AG04450 (cell line): ENCODE results near the gene NBPF4. TPM values are rescaled to one million over a fixed set of nuclear protein-coding genes. Genes with fewer than 3 reads are reported as not detected.
A peak's percentile ranks its signal among the peaks of the same experiment; 100 is the strongest.

Experiments used
- CTCF ChIA-PET: fragments of 300-600, 350-600 bp; formaldehyde crosslinking; extraction: SDS; loops from one replicate; lab custom pipeline; 2022; ENCODE audit warnings: antibody characterized with exemption, inconsistent platforms; lab: Charles Lee
- POLR2A ChIA-PET: fragments of 350-600 bp; formaldehyde crosslinking; extraction: SDS; loops from one replicate; lab custom pipeline; 2021; ENCODE audit warnings: antibody characterized with exemption, inconsistent platforms; lab: Yijun Ruan, JAX
- DNase-seq: peaks from one replicate; pipeline ENCODE4 v3.0.0-alpha.2; 2011; ENCODE audit warnings: low read depth, low spot score
- H3K27ac ChIP-seq: one replicate; pipeline ENCODE4 v1.5.1; 2012; ENCODE audit warnings: low read depth, low read length, control low read depth
- H3K27me3 ChIP-seq: one replicate; pipeline ENCODE4 v1.6.0; 2012; ENCODE audit warnings: low read length; ENCODE audit not compliant: control insufficient read depth, insufficient read depth
- H3K4me3 ChIP-seq: 2 replicates; pipeline ENCODE4 v1.5.1; 2011; ENCODE audit warnings: mild to moderate bottlenecking, low read depth, low read length, control low read depth
- H3K9me3 ChIP-seq: 2 replicates; pipeline ENCODE4 v1.5.1; 2012; ENCODE audit warnings: low read length; ENCODE audit not compliant: control insufficient read depth, insufficient read depth
- polyA plus RNA-seq: library from polyadenylated mRNA; depleted of rRNA; stranded (reverse); fragments of >200 nt; gene quantifications from 2 replicates; pipeline ENCODE4 v1.2.3, GENCODE V29; 2011
- TF ChIP-seq, protein P1 (sequence below): IDR thresholded peaks from 2 replicates; pipeline ENCODE4 v1.5.1; 2011; ENCODE audit warnings: low read depth, low read length, control low read depth, inconsistent platforms

The NBPF4 gene
- polyA plus RNA-seq, 1 experiment: not detected

DNA sequence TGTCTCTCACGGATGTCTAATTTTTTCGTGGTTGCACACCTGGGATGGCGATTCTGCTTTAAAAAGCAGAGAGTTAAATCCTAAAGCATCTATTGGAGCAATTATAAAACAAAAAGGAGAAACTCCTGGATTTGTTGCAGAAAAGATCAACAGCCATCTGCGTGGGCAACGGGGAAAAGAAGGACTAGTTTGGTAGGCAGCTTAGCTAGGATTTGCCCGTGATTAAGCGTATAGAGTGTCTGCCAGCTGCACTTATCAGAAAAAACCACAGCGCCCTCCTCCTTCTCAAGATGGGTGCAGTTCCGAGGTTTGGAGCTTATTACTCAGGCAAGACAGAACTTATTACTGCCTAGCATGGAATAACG is 43.2 kb downstream of the NBPF4 start:
- ChIA-PET POLR2A (interaction anchor here (0.7 to 1.3 kb wide), 5 partner anchors 9 to 460 kb away, joined by 3 to 4 read pairs (median 3); partner anchors contain the start of genes EEIG2 and HENMT1), CTCF (interaction anchor here (0.9 to 2.3 kb wide), 9 partner anchors 11 to 446 kb away, joined by 3 to 10 read pairs (median 5); no protein-coding TSS in a partner anchor)
- H3K27ac ChIP-seq: no peak overlapping the region
- peak overlapping the region; percentile 89 for H3K4me3 ChIP-seq
- DNase-seq: peak; percentile 26
- no peaks in the 10 kb centered on the region for H3K27me3 ChIP-seq
- H3K9me3 ChIP-seq: no peaks in the 10 kb centered on the region; the same call in 1 of the 2 replicates
- TF ChIP-seq, protein P1, sequence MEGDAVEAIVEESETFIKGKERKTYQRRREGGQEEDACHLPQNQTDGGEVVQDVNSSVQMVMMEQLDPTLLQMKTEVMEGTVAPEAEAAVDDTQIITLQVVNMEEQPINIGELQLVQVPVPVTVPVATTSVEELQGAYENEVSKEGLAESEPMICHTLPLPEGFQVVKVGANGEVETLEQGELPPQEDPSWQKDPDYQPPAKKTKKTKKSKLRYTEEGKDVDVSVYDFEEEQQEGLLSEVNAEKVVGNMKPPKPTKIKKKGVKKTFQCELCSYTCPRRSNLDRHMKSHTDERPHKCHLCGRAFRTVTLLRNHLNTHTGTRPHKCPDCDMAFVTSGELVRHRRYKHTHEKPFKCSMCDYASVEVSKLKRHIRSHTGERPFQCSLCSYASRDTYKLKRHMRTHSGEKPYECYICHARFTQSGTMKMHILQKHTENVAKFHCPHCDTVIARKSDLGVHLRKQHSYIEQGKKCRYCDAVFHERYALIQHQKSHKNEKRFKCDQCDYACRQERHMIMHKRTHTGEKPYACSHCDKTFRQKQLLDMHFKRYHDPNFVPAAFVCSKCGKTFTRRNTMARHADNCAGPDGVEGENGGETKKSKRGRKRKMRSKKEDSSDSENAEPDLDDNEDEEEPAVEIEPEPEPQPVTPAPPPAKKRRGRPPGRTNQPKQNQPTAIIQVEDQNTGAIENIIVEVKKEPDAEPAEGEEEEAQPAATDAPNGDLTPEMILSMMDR: peak; percentile 21; the same call in 1 of the 2 replicates

DNA sequence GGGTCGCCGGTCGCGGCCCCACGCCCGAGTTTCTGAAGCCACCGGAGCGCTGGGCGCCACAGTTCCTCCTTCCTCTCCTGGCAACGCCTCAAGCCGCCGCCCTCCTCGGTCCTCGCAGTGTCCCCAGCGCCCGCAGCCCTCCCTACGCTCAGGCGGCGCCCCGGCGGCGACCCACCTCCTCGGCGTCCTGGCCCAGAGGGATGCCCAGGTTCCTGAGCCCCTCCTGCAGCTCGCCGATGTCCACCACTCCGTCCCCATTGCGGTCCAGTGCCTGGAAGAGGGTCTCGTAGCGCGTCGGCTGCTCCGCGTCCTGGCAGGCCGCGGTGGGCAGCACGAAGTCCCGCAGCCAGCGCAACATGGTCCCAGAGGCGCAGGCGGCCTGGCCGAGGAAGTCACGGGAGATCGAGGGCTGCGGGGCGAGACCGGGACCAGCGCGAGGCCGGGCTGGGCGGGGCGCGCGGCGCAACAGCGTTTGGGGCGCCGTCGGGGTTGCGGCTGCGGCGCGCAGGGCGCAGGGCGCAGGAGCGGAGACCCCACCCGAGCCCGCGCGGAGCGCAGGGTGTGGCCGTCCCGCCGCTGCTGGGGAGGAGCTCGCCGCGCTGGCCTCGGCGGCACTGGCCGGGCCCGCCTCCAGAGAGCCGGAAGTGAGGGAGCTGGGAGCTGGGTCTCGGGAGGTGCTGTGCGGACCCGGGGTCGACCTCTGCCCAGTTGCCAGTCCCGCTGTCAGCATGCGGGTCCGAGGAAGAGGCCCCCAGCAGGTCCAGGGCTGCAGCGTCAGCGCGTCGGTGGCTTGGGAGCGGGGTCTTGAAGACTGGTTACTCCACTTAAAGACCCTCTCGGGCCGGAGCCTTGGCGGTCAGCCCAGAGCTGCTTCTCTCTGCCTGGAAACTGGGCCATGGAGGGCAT is 43.8 kb downstream of the NBPF4 start, which contains the start of gene SLC25A24:
TSS of gene SLC25A24 (minus strand) at position 563 of the 906 bp plus-strand sequence. CDS start at position 358, 205 bp downstream.
- peak within 1 kb of the TSS; percentile 89 for H3K4me3 ChIP-seq
- peak; percentile 27 for DNase-seq
- H3K9me3 ChIP-seq: no peaks in the 10 kb centered on the region; the same call in 1 of the 2 replicates
- TF ChIP-seq, protein P1: no peak
- ChIA-PET POLR2A (interaction anchor here (0.7 to 1.3 kb wide), 5 partner anchors 9 to 461 kb away, joined by 3 to 4 read pairs (median 3); partner anchors contain the start of genes EEIG2 and HENMT1), CTCF (interaction anchor here (0.9 to 2.3 kb wide), 9 partner anchors 11 to 447 kb away, joined by 3 to 10 read pairs (median 5); no protein-coding TSS in a partner anchor)
- H3K27me3 ChIP-seq: no peaks in the 10 kb centered on the region
- peak within 1 kb of the TSS; percentile 83 for H3K27ac ChIP-seq

DNA sequence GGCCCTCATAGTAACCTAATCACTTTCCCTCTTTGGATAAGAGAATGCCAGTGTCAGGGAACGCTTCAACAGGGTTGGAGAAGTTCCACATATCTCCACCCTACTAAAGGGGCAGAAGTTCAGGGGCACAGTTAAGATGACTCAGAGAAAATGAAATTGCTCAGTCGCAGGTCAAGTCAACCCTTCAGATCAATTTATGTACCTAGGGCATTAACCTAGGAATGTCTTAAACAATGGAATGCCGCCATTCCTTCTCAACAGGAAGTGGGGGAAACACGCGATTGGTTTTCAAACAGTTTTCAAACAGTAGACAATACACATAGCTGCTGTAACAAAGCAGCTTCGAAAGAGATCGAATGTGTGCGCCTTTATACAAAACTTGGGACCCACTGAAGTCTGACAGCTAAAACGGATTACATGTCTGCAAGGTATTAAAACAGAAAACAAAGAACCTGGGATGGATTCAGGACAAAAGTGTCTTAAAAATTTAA is 44.6 kb downstream of the NBPF4 start:
- TF ChIP-seq, protein P1: no peak
- no peaks in the 10 kb centered on the region for H3K27me3 ChIP-seq
- no peaks in the 10 kb centered on the region; the same call in 1 of the 2 replicates for H3K9me3 ChIP-seq
- ChIA-PET CTCF (interaction anchor here (2.3 kb wide), 1 partner anchor 12 kb away, joined by 10 read pairs; no protein-coding TSS in a partner anchor), POLR2A (no interaction called here)
- H3K27ac ChIP-seq: peak overlapping the region; percentile 83
- H3K4me3 ChIP-seq: peak overlapping the region; percentile 89
- DNase-seq: no peak

DNA sequence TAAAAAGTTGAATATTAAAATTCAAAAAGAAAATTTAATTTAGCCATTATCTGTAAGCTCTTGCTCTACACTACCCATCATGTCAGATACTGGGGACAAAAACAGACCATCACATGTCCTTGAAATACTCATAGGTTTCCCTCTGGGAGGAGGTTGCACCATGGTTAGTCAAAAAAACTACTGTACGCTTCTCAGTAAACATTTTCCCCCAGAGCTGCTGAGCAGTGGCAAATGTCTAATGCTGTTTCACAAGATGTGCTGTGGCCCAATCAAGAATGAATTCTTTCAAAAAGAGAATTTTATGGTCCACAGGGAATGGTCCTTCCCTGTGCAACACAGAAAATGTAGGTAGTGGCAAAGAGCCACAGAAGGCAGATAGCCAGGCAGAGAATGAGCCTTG is 49.8 kb downstream of the NBPF4 start:
- ChIA-PET POLR2A (no interaction called here), CTCF (no interaction called here)
- no peak overlapping the region for H3K27ac ChIP-seq
- H3K27me3 ChIP-seq: no peaks in the 10 kb centered on the region
- H3K9me3 ChIP-seq: peaks cover 6% of the 10 kb centered on the region
- TF ChIP-seq, protein P1: no peak
- no peak for DNase-seq
- H3K4me3 ChIP-seq: no peak overlapping the region
